ENCODE measurements around the gene UNCX. TPM values are rescaled to one million over a fixed set of nuclear protein-coding genes. Genes with fewer than 3 reads are reported as not detected.

The UNCX gene
- total and polyA plus RNA-seq, 2 experiments from 2014 or later = not detected

GRCh38 chr7:1256621-1257020 lies 23.9 kb downstream of the UNCX start:
- H3K36me3 Mint-ChIP-seq (ENCODE audit: low read depth) = no peaks in the 10 kb centered on the region
- Histone ChIP-seq H3K4me2 (no peak overlapping the region), H3K9me2 (ENCODE audit: insufficient read depth) (no peaks in the 10 kb centered on the region), H3K4me3 (no peak overlapping the region), H3F3A (replicated peaks; ENCODE audit: low read depth) (no peaks in the 10 kb centered on the region), H2AFZ (no peak overlapping the region), H3K27ac (ENCODE audit: low read depth) (no peak overlapping the region), H3K4me1 (ENCODE audit: insufficient read depth) (no peaks in the 10 kb centered on the region), H3K27me3 (ENCODE audit: insufficient read depth) (no peaks in the 10 kb centered on the region), H4K20me1 (replicated peaks; ENCODE audit: insufficient read depth) (no peaks in the 10 kb centered on the region), H3K79me2 (replicated peaks; ENCODE audit: insufficient read depth) (no peaks in the 10 kb centered on the region), H3K36me3 (ENCODE audit: insufficient read depth) (no peaks in the 10 kb centered on the region)
- peaks cover 1% of the 10 kb centered on the region for H3K27me3 Mint-ChIP-seq (ENCODE audit: insufficient read depth, low read depth, poor library complexity)
- no peak overlapping the region for H3K27ac Mint-ChIP-seq
- ATAC-seq (no peak), DNase-seq (ENCODE audit: low spot score) (no peak)
- peaks cover 2% of the 10 kb centered on the region; the same call in 1 of the 3 replicates for H3K4me1 Mint-ChIP-seq
- no peaks in the 10 kb centered on the region; the same call in 2 of the 3 replicates for H3K9me3 Mint-ChIP-seq
- H3K4me3 Mint-ChIP-seq = no peak overlapping the region
- TF ChIP-seq ZNF462 (CRISPR knock-in tag; IDR thresholded peaks at IDR 0.05) (no peak), CTCF (conservative IDR thresholded peaks at IDR 0.05; ENCODE audit: low read depth in 2 of 2) (no peak), STAT1 (IDR thresholded peaks at IDR 0.05; ENCODE audit: unreplicated experiment) (no peak), EZH2 (IDR thresholded peaks at IDR 0.05; ENCODE audit: low read depth, unreplicated experiment) (no peak), NANOG (IDR thresholded peaks at IDR 0.05; ENCODE audit: borderline replicate concordance) (no peak), ZNF331 (CRISPR knock-in tag; IDR thresholded peaks at IDR 0.05; ENCODE audit: low read depth) (no peak), POLR2AphosphoS5 (IDR thresholded peaks at IDR 0.05; ENCODE audit: low read depth) (no peak)
